T-helper 2 cell (primary cell): ENCODE data around the gene FGFR4.

Experiments
- DNase-seq, 5 experiments: peaks; one replicate each; pipeline versions ENCODE4 v3.0.0 to v3.0.0-alpha.2; 2012 to 2022

FGFR4 gene

GRCh38 chr5:177132136-177133095, 45.7 kb downstream of the FGFR4 start:
- peak in 2 of 5 experiments; percentile 21 to 63 for DNase-seq

- DNase-seq: peak; percentile 82 to 96 (median 84)
Measured at GRCh38 chr5:177133096-177133852, 46.6 kb downstream of the FGFR4 start, which contains the start of gene NSD1. TSS of gene NSD1 (plus strand) at chr5:177133773. CDS start at chr5:177135104, 1,331 bp downstream.

DNA sequence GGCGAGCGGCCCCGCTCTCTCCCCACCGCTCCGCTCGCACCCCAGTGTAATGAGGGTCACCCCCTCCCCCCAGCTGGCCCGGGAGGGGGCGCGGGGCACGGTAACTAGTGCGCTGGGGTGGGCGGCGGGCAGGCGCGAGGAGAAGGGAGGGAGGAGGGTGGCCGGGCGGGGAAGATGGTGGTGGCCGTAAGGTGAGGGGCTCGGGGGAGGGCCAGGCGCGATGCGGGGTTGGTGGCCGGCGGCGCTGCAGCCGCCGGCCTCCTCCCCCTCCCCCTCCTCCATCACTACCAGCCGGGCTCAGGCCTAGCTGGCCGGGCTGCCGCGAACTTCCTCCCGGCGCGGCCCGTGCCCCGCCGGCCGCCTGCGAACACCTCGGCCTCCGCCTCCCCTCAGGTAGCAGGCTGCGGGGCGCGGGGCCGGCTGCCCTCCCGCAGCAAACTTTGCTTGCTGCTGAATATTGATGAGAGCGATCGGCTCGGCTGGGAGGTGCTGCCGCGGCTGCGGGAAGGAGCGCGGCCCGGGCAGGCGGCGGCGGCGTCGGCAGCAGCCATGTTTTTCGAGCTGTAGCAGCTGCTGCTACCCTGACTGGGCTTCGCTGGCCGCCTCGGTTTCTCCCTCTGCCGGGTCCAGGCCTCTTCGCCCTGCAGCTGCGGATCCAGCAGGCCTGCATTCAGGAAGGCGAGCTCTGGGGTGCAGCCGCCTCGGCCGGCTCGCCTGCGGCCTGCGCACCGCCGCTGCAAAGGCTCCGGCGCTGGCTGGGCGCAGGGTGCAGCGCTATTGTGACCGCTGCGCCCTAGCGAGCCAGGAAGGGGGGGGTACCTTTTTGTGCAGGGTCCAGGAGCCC, 47.4 kb downstream of the FGFR4 start:
- peak in 4 of 5 experiments; percentile 14 to 65 (median 44) for DNase-seq

DNA sequence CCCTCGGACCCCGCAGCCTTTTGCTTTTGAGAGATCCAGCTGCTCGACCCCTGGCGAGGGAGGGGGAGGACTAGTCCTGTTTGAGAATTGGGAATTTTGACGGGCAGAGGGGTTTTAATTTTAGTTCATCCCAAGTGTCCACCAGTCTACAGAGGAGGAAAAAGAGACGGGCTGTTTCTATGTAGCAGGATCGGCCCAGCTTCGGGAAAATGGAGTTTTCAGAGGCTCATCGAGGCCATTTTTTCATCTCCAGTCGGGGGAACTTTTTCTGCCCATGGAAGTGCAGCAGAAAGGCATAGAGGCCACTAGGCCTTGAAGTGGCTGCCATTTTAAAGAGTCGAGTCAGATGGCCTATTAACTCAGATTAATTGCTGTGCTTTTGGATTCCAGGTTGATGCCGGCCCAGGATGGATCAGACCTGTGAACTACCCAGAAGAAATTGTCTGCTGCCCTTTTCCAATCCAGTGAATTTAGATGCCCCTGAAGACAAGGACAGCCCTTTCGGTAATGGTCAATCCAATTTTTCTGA, 48.0 kb downstream of the FGFR4 start:
- DNase-seq: peak in 1 of 5 experiments; percentile 44

GRCh38 chr5:177140312-177140711, 53.6 kb downstream of the FGFR4 start:
- DNase-seq: no peak

DNA sequence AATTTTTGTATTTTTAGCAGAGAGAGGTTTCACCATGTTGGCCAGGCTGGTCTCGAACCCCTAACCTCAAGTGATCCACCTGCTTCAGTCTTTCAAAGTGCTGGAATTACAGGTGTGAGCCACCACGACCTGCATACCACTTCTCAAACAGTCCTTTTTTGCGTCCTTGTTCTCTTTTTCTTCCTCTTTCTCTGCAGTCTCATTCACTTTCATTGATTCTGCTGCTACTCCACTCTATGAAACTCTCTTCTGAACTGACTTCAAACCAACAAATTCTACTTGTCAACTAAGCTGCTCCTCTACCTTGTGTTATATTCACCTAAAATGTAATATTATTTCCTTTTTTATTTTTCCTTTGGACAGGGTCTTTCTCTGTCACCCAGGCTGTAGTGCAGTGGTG, 54.8 kb downstream of the FGFR4 start:
- DNase-seq: no peak

- no peak for DNase-seq
Measured at GRCh38 chr5:177142098-177142611, 55.4 kb downstream of the FGFR4 start.

- no peak for DNase-seq
Measured at GRCh38 chr5:177142778-177143177, 56.1 kb downstream of the FGFR4 start.

GRCh38 chr5:177146891-177147638, 60.4 kb downstream of the FGFR4 start:
- DNase-seq: no peak
